GM12878 (cell line): ENCODE data around the gene ARID5B. TPM values are rescaled to one million over a fixed set of nuclear protein-coding genes. Genes with fewer than 3 reads are reported as not detected.

ENCODE experiments used
- BCLAF1 ChIP-seq: fragments of 450-650 bp; IDR thresholded peaks from 2 replicates; pipeline ENCODE4 v1.6.1; 2017; ENCODE audit warnings: antibody characterized with exemption, mild to moderate bottlenecking, moderate library complexity
- CHD4 ChIP-seq: fragments of 200-600 bp; sonication (generic); IDR thresholded peaks from 2 replicates; pipeline ENCODE4 v1.6.1; 2016; ENCODE audit warnings: mild to moderate bottlenecking
- ETV6 ChIP-seq, 2 experiments: fragments of 450-650 bp in 1 of 2; IDR thresholded peaks in 1 of 2; conservative IDR thresholded peaks in 1 of 2; 2 replicates each; pipeline ENCODE4 v1.6.1; 2014; ENCODE audit warnings: antibody characterized with exemption in 1 of 2, borderline replicate concordance in 1 of 2, low read depth in 1 of 2, mild to moderate bottlenecking in 1 of 2, moderate library complexity in 1 of 2
- FOS ChIP-seq: IDR thresholded peaks from 3 replicates; pipeline ENCODE4 v1.6.1; 2011; ENCODE audit warnings: borderline replicate concordance; ENCODE audit not compliant: insufficient read length; ENCODE audit errors: extremely low read depth
- FOXM1 ChIP-seq: IDR thresholded peaks from 2 replicates; pipeline ENCODE4 v1.6.1; 2012; ENCODE audit warnings: low read depth, mild to moderate bottlenecking, inconsistent platforms, low read length, moderate library complexity
- HCFC1 ChIP-seq: fragments of 150-350 bp; IDR thresholded peaks from 2 replicates; pipeline ENCODE4 v1.6.1; 2014; ENCODE audit warnings: low read length
- IKZF2 ChIP-seq, 2 experiments: fragments of 450-650 bp; IDR thresholded peaks; 2 replicates each; pipeline ENCODE4 v1.6.1; 2017; ENCODE audit warnings: mild to moderate bottlenecking in 2 of 2, moderate library complexity in 2 of 2
- MEF2B ChIP-seq: fragments of 450-650 bp; IDR thresholded peaks from 2 replicates; pipeline ENCODE4 v1.6.1; 2018; ENCODE audit warnings: mild to moderate bottlenecking, moderate library complexity; ENCODE audit not compliant: partially characterized antibody, poor library complexity, severe bottlenecking
- MLLT1 ChIP-seq: fragments of 450-650 bp; IDR thresholded peaks from 2 replicates; pipeline ENCODE4 v1.6.1; 2016; ENCODE audit warnings: mild to moderate bottlenecking
- NFIC ChIP-seq: IDR thresholded peaks from 2 replicates; pipeline ENCODE4 v1.6.1; 2012; ENCODE audit warnings: low read depth, mild to moderate bottlenecking, inconsistent platforms, low read length, moderate library complexity
- NFYB ChIP-seq: IDR thresholded peaks from 2 replicates; pipeline ENCODE4 v1.6.1; 2011; ENCODE audit warnings: low read depth, mild to moderate bottlenecking, low read length, improper control_type of control experiment, moderate library complexity; ENCODE audit not compliant: insufficient read depth
- NRF1 ChIP-seq: conservative IDR thresholded peaks from 2 replicates; pipeline ENCODE4 v1.6.1; 2011; ENCODE audit warnings: mild to moderate bottlenecking, low read depth, low read length, improper control_type of control experiment
- PAX5 ChIP-seq: IDR thresholded peaks from 2 replicates; pipeline ENCODE4 v1.6.1; 2011; ENCODE audit warnings: low read depth, low read length, borderline replicate concordance
- POLR2A ChIP-seq: IDR thresholded peaks from 2 replicates; pipeline ENCODE4 v1.6.1; 2011; ENCODE audit warnings: low read depth, mild to moderate bottlenecking, low read length
- POLR2AphosphoS5 ChIP-seq: IDR thresholded peaks from 2 replicates; pipeline ENCODE4 v1.6.1; 2011; ENCODE audit warnings: mild to moderate bottlenecking, low read length, inconsistent platforms
- POU2F2 ChIP-seq: IDR thresholded peaks from 3 replicates; pipeline ENCODE4 v1.6.1; 2011; ENCODE audit warnings: low read depth, mild to moderate bottlenecking, low read length, borderline replicate concordance
- RAD21 ChIP-seq: IDR thresholded peaks from 2 replicates; pipeline ENCODE4 v1.6.1; 2011; ENCODE audit warnings: mild to moderate bottlenecking, low read depth, low read length, moderate library complexity; ENCODE audit not compliant: insufficient read depth
- RB1 ChIP-seq: fragments of 450-650 bp; formaldehyde crosslinking; IDR thresholded peaks from 2 replicates; pipeline ENCODE4 v1.6.1; 2017; ENCODE audit warnings: mild to moderate bottlenecking, borderline replicate concordance
- RBBP5 ChIP-seq: fragments of 200-600 bp; sonication (generic); conservative IDR thresholded peaks from 2 replicates; pipeline ENCODE4 v1.6.1; 2016
- SIN3A ChIP-seq: IDR thresholded peaks from 2 replicates; pipeline ENCODE4 v1.6.1; 2012; ENCODE audit warnings: low read depth, low read length, improper control_type of control experiment
- SMAD5 ChIP-seq: IDR thresholded peaks from 2 replicates; pipeline ENCODE4 v1.6.1; 2016; ENCODE audit warnings: antibody characterized with exemption, low read depth
- SRF ChIP-seq, 2 experiments: IDR thresholded peaks; 2 replicates each; pipeline ENCODE4 v1.6.1; 2011; ENCODE audit warnings: low read depth in 2 of 2, low read length in 2 of 2, mild to moderate bottlenecking in 1 of 2, moderate library complexity in 1 of 2
- TARDBP ChIP-seq: IDR thresholded peaks from 2 replicates; pipeline ENCODE4 v1.6.1; 2016; ENCODE audit warnings: borderline replicate concordance
- TCF12 ChIP-seq: IDR thresholded peaks from 2 replicates; pipeline ENCODE4 v1.6.1; 2011; ENCODE audit warnings: low read depth, mild to moderate bottlenecking, low read length
- YBX1 ChIP-seq: fragments of 450-650 bp; IDR thresholded peaks from 2 replicates; pipeline ENCODE4 v1.6.1; 2016; ENCODE audit warnings: antibody characterized with exemption
- polyA plus RNA-seq, 11 experiments: library from polyadenylated mRNA; depleted of rRNA in 4 of 11; unstranded in 6 of 11; stranded (reverse) in 5 of 11; fragments of >200 nt; fragmentation: Nextera tagmentation in 4 of 11; fragmentation: Illumina TruSeq in 1 of 11; extraction: Ambion mirVana in 4 of 11; extraction: Trizol in 1 of 11; gene quantifications; 1 replicate in 1 of 11; 2 replicates in 10 of 11; pipeline versions ENCODE4 v1.2.1 to v1.2.3, GENCODE V29; 2011 to 2016; ENCODE audit warnings: inconsistent platforms in 2 of 11, missing spikeins in 2 of 11, low read depth in 1 of 11
- total RNA-seq, 4 experiments: library from RNA; depleted of rRNA in 3 of 4; stranded (reverse); fragments of >200 nt in 3 of 4; fragmentation: Illumina TruSeq in 1 of 4; extraction: Trizol in 1 of 4; gene quantifications; 2 replicates each; pipeline versions ENCODE4 v1.2.1 to v1.2.3, GENCODE V29; 2013 to 2021
- TF ChIP-seq, protein P1 (sequence below): IDR thresholded peaks from 2 replicates; pipeline ENCODE4 v1.6.1; 2012; ENCODE audit warnings: low read depth, low read length, improper control_type of control experiment
- TF ChIP-seq, protein P2 (sequence below): IDR thresholded peaks from 2 replicates; pipeline ENCODE4 v1.6.1; 2011; ENCODE audit warnings: low read depth, low read length, improper control_type of control experiment, borderline replicate concordance

ARID5B gene
- total and polyA plus RNA-seq, 10 of the 15 experiments (the other 5 are each of a cell fraction or from before 2014, with no cell fraction given), result 2.7 to 8.5 (median 6.1) TPM

- TF ChIP-seq RAD21, result no peak
- TF ChIP-seq, protein P1, sequence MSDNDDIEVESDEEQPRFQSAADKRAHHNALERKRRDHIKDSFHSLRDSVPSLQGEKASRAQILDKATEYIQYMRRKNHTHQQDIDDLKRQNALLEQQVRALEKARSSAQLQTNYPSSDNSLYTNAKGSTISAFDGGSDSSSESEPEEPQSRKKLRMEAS, result no peak
- TF ChIP-seq POLR2A, result peak; percentile 76
- TF ChIP-seq POLR2AphosphoS5, result peak; percentile 88
- no peak for TF ChIP-seq SRF (IDR thresholded peaks at IDR 0.05; ENCODE audit: low read depth in 2 of 2, low read length in 2 of 2)
- TF ChIP-seq ETV6 (conservative IDR thresholded peaks at IDR 0.05 in 1 of 2, IDR thresholded peaks at IDR 0.05 in 1 of 2; ENCODE audit: borderline replicate concordance in 1 of 2, low read depth in 1 of 2), result no peak
- no peak for TF ChIP-seq FOS
- peak; percentile 58; the same call in 1 of the 3 replicates for TF ChIP-seq POU2F2
- TF ChIP-seq TCF12, result no peak
- TF ChIP-seq RBBP5, result no peak
- TF ChIP-seq PAX5, result peak; percentile 84
- no peak for TF ChIP-seq YBX1
- no peak for TF ChIP-seq BCLAF1
- TF ChIP-seq, protein P2, sequence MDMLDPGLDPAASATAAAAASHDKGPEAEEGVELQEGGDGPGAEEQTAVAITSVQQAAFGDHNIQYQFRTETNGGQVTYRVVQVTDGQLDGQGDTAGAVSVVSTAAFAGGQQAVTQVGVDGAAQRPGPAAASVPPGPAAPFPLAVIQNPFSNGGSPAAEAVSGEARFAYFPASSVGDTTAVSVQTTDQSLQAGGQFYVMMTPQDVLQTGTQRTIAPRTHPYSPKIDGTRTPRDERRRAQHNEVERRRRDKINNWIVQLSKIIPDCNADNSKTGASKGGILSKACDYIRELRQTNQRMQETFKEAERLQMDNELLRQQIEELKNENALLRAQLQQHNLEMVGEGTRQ, result no peak
- no peak for TF ChIP-seq HCFC1
- TF ChIP-seq RB1, result 0 out of 2 replicates have a peak, but pooled peaks have one; percentile 31
- no peak for TF ChIP-seq NRF1
- TF ChIP-seq NFYB, result no peak
- no peak for TF ChIP-seq TARDBP
- TF ChIP-seq SMAD5, result no peak
- TF ChIP-seq IKZF2 (IDR thresholded peaks at IDR 0.05), result peak; percentile 7 to 24; a peak in 3 of 4 replicates
- TF ChIP-seq NFIC, result no peak
- no peak; the same call in 1 of the 2 replicates for TF ChIP-seq SIN3A
- no peak for TF ChIP-seq CHD4
- no peak for TF ChIP-seq FOXM1
- TF ChIP-seq MLLT1, result peak; percentile 66
- peak; percentile 75 for TF ChIP-seq MEF2B
These were observed 1.9 kb downstream of the ARID5B start (continued) for GRCh38 chr10:61903221-61903927.
